Head of caudate nucleus (tissue), 42 donors: ENCODE measurements around the gene MB21D2.
"Not testable (repeated sequence)": the region's sequence is repeated elsewhere in the genome, so short reads cannot be mapped to it uniquely, and the experiment has no call there.

Experiments used
- DNase-seq, 42 donors: peaks; one replicate each; pipeline versions ENCODE4 v3.0.0 to v3.0.0-alpha.2; 2020 to 2021; ENCODE audit warnings: mixed read lengths in 7 of 42
- intact Hi-C: fragments of 100-400 bp; cut with DNase I; formaldehyde crosslinking; loops from one replicate; pipeline ENCODE4 v1.15.0; 2022

MB21D2 gene

DNA sequence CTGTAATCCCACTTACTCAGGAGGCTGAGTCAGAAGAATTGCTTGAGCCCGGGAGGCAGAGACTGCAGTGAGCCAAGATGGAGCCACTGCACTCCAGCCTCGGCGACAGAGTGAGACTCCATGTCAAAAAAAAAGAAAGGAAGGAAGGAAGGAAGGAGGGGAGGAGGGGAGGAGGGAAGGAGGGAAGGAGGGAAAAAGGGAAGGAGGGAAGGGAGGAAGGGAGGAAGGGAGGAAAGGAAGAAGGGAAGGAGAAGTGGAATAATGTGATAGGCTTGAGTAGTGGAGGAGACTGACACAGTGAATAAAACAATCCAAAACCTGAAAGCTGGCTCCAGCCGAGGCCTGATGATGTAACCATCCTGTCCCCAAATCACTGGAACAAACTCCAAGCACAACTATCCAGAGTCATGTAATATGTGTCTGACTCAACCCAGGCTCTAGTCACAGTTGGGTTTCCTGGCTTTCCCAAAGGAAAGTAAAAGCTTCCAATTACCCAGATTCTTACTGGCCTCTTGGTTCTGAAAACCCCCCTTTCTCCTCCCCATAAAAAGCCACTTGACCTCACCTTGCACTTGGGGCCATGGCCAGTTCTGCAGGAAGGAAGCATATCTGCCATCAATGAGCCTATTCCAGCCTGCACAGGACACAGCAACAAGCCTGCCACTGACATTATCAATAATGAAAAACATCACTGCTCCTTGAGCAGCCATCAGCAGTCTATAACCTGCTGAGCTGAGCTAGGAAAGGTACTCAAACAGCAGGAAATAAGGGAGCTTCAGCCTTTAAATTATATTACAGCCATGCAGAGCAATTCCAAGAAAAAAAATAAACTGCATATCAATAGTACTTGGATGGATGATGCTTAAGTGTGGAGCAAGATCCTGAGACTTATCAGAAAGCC lies 48.3 kb downstream of the MB21D2 start:
- DNase-seq = no peak
- intact Hi-C loops = no loop called here

DNA sequence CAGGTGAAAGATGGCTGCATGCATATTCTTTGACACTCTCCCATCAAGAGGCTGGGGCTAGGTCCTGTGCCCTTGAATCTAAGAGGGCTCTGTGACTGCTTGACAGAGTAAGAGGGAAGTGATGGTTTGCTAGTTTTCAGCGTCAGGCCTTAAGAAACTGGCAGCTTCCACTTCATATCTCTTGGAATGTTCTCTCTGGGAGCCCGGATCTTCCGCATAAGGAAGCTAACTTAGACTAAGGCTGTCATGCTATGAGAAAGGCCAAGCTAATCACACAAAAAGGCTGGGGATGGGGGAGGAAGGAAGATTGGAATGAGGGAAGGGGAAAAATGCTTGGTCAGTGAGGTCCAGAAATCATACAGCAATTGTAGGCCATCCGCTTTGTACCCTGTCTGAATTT lies 50.0 kb downstream of the MB21D2 start:
- intact Hi-C loops = no loop called here
- DNase-seq = no peak

DNA sequence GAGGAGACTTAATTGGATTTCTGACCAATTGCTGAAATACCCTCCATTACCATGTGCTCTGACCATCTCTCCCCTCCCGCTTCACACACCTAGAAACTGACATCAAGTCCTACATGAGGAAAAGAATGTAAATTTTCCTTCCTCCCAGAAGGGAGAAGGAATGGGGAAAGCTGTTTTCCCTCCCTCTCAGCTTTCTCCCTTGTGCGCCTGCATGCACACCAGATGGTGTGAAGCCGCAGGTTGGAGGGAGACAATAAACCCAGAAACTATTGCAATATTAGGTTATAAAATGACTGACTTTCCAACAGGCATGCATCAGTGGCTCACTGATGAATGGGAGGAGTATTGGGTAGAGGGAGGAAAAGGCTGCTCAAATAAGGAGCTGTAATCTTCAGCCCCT lies 50.9 kb downstream of the MB21D2 start:
- DNase-seq = no peak
- intact Hi-C loops = no loop called here

DNA sequence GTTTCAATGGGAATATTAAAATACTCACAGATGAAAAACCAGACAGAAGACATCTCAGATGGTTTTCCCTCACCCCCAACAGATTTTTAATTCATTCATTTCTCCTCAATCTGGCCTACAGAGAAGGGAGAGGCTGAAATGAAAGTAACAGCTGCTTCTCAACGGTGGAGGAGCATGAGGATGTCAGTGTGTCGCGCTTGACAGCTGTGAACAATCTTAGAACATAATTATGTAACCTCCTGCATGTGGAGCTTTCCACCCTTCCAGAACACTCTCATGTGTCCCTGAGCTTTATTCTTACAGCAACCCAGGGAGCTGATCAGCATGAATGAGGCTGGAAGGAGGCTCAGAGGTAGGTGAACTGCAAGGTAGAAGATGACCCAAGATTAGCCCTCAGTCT lies 52.7 kb downstream of the MB21D2 start:
- DNase-seq = peak in 30 of 42 donors; percentile 10 to 78 (median 44)
- intact Hi-C loops = no loop called here

DNA sequence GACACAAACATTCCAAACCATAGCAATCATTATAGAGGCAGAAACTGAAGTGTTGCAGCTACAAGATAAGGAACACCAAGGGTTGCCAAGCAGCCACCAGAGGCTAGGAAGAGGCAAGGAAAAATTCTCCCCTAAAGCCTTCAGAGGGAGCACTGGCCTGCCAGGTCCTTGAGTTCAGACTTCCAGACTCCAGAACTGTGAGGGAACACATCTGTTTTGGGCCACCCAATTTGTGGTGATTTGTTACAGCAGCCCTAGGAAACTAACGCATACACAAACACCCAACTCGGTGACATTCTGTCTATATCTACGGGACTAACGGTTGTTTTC lies 54.6 kb downstream of the MB21D2 start:
- intact Hi-C loops = no loop called here
- no peak for DNase-seq

DNA sequence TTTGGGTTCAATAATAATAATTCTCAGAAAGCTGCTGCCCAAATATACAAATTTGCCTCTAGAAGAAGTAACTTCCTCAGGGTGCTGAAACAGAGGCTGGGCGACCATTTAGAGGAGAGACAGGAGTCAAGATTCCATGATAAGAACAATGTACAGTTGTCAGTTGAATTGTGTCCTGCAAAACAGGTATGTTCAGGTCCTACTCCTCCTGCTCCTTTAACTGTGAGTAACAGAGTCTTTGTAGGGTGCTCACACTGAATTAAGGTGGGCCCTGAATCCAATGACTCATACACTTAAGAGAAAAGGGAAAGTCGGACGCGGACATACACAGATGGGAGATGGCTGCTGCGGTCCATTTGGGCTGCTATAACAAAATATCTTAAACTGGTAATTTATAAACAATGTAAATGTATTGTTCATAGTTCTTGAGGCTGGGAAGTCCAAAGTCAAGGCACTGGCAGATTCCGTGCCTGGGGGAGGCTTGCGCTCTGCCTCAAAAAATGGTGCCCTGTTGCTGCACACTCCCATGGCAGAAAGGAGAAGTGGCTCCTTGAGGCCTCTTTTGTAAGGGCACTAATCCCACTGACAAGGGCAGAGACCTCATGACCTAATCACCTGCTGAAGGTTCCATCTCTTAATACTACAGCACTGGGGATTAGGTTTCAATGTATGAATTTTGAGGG lies 55.1 kb downstream of the MB21D2 start:
- no peak for DNase-seq
- intact Hi-C loops = no loop called here

DNA sequence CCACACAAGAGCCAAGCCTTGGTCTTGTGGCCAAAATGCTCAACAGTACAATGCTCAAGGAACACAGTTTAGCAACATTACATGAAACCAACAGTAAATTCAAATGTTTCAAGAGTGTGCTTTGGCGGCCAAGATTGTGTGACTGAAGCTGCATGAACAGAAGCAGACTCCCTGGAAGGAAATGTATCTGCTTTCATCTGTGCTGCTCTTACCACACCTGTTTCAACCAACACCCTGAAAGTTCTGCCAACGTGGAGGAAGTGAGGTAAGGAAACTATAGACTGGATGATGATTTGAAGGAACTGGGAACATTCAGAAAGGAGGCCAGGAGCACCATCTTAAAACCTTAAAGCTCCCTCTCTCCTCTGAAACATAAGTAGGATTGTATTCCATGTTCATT lies 55.7 kb downstream of the MB21D2 start:
- intact Hi-C loops = no loop called here
- DNase-seq = no peak

DNA sequence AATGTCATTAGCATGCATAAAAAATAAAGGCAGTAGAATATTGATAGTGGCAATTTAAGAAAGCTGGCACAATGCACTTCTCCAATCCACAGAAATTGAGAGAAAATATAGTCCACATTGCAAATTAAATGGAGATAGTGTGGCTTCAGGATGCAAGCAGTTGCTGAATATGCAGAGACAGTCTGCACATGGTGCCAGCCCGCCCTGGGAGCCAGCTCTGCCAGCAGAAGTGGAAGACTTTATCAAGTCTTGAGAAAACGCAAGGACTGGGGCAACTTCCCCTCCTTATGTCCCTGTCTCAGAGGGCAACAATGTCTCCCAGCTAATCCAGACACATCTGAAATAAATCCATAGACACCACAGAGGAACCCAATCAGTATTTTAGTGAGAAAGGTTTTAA lies 57.2 kb downstream of the MB21D2 start:
- intact Hi-C loops = no loop called here
- DNase-seq = peak in 2 of 42 donors; percentile 6 to 30

DNA sequence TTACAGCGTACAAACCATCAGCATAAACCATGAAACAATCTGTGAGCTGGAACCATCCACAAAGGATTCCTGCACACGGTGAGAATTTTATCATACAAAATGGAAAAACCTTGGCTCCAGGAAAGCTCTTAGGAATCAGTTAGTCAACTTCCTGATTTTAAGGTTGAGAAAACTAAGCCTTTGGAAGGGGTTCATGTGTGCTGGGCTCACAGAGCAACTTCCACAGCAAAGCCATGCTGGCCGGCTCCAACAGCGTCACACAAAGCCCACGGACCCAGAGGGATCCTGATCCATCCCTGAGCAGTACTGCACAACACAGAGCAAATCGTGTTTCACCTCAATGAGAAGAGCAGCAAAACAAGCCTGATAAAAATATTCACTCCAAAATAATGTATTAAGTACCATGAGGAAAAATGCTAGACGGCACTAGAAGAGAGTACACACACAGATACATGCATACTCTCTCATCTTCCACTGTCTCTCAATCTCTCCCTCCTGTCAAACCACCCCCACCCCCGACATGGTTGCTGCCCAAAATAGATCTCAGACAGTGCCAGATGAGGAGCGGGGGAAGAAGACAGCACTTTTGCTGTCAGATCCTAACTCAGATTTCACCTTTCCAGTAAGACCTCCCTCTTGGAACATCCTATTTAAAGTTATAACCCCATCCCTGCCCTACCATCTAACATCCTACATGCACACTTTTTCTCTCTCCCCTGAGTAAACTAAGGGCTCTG lies 58.6 kb downstream of the MB21D2 start:
- peak in 23 of 42 donors; percentile 4 to 71 (median 37) for DNase-seq
- intact Hi-C loops = no loop called here

DNA sequence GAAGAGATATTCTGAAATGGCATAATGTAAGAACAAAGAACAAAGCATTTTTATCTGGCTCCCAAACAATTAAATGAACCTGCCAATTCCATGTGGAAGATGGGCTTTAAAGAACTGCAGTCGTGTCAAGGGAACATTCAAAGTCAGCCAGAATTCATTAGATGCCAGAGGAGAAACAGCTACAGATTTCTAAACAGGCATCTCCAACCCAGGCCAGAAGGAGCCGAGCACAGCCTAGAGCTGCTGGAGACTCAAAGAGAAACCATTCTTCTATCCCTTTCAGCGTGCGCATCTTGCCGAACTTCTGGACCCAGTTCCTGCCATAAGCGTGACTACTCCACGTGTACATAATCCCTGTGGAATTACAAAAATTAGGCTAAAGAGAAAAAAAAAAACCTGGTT lies 60.4 kb downstream of the MB21D2 start:
- intact Hi-C loops = no loop called here

DNA sequence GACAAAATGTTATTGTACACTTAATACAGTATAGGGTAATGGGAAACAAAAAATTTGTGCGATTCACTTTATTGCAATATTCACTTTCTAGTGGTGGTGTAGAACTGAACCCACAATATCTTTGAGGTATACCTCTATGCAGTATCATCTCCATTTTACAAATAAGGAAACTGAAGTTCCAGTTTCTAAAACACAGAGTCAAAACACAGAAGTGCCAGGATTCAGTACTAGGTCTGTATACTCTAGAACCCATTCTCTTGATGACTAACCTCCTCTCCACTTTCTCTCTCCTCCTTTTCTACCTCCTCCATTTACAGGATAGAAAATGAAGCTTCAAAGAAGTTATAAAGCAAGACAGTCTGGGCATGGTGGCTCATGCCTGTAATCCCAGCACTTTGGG lies 62.2 kb downstream of the MB21D2 start:
- intact Hi-C loops = no loop called here
- no peak for DNase-seq

More for the DNA sequence above, 60.4 kb downstream of the MB21D2 start:
- peak in 12 of 42 donors; percentile 7 to 52 (median 18) for DNase-seq

DNA sequence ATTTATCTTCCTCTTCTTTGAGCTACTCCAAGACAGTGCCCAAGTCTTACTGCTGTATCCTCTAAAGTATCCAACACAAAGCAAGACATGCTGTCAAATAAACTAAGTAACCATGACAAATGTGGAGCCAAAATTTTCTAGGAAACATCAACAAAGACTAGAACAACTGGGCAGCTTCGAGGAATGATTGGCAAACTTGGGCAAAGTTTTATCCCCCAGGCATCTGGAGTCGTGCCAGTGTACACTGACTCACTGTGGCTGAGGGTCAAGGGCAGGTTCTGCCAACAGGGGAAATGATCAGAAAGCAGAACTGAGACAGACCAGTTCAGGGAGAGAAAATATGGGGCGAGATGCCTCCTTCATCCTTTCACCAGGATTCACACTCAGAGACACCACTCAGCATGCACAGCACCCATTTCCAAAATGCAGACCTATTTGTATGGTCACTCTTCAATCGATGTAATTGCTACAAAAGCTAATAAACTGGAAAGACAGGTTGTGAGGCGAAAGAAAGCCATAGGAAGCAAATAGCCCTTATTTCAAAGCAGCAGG lies 65.8 kb downstream of the MB21D2 start:
- DNase-seq = peak in 27 of 42 donors; percentile 7 to 82 (median 43)
- intact Hi-C loops = no loop called here

DNA sequence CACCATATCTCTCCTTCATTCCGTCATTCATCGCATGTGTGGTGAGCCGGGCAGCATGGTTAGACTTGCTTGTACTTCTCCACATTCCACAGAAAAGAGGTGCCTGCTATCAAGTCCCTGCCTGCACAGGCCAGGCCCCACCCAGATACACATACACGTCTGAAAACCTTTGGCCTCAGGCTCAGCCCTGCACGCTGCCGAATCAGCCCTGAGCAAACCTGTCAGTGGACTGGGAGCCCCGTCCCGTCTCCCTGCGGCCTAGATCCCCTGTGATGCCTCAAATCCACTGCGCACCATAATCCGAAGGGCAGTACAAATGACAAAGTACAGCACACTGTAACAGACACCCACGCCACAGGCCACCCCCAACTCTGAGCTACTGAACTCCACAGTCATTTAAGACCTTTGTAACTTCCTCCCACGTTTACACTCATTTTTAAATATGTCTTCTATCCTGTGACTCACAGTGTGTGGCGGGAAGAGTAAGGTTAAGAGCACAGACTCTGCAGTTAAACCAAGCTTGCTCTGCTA lies 67.1 kb downstream of the MB21D2 start:
- intact Hi-C loops = no loop called here
- DNase-seq = peak in 40 of 42 donors; percentile 3 to 87 (median 54)

DNA sequence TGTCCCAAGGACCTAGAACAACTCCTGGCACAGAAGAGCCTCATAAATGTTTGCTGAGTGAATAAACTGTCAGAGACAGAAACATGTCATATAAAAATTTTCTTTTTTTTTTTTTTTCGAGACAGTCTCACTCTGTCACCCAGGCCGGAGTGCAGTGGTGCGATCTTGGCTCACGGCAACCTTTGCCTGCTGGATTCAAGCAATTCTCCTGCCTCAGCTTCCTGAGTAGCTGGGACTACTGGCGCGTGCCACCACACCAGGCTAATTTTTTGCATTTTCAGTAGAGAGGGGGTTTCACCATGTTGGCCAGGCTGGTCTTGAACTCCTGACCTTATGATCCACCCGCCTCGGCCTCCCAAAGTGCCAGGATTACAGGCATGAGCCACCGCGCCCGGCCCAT lies 67.8 kb downstream of the MB21D2 start:
- intact Hi-C loops, DNase-seq: not testable (repeated sequence)

DNA sequence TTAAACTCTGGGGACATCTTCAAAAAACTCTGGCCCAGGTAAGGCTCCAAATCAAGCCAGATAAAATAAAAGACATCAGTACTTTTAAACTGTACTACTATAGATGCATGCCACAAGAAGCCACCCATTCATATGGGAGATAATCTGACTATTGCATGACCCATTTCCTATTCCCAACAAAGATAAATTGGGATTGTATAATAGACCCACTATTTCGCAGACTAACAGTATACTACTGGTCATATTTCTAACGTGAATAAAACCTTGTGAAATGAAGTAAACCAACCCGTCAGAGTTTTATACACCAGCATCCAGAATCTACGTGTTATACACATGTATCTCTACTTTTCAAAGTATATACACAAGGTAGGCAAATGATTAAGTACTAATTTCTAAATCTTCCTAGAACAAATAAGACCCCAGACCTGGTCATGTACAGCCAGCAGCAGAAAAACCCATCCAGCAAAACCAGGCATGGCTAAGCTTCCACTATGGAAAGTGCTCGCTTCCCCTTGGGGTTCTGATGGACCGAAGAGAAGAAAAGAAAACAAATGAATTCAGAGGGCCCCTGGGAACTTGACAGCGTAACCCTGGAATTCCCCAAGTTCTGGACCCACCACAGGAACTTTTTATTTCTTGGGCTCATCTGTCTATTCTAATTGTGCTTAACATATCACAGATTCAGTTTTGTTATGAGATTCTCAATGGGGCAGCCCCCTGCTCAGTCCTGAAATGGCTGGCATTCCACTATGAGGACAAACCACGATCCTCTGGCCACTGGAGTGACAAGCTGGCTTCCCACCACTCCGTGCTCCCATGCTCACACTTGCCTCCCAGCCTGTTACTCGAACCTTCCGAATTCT lies 69.1 kb downstream of the MB21D2 start:
- no peak for DNase-seq
- intact Hi-C loops = no loop called here

DNA sequence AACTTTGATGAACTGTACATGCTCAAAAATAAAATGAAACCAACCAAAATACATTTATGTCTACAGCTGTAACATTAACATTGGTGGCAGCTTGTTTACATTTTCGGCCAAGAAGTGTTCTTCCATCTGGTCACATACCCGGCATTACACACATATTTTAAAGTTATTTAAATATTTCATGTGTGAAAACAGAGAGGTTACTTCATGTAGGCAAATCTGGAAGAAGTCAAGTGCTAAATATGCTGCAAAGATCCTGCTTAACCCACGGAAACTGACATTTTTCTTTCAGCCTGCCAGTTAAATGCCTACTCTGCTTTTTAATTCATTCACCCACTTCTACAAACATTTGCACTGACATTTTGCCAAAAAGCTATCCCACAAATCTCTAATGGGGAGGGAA lies 69.7 kb downstream of the MB21D2 start:
- peak in 4 of 42 donors; percentile 19 to 46 (median 24) for DNase-seq
- intact Hi-C loops = no loop called here

DNA sequence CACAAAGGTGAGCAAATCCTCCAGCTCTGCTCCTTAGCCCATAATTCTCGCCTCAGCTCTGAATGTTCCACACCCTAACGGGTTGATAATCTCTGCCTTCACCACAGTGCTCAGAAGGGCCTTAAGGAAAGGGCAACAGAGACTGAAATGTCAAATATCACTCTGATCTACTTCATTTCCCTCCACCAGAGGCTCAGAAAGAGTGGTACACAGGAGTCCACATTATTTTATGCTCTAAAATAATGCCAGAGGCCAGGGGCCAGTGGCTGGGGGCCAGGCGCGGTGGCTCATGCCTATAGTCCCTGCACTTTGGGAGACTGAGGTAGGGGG lies 72.2 kb downstream of the MB21D2 start:
- no peak for DNase-seq
- intact Hi-C loops = no loop called here

DNA sequence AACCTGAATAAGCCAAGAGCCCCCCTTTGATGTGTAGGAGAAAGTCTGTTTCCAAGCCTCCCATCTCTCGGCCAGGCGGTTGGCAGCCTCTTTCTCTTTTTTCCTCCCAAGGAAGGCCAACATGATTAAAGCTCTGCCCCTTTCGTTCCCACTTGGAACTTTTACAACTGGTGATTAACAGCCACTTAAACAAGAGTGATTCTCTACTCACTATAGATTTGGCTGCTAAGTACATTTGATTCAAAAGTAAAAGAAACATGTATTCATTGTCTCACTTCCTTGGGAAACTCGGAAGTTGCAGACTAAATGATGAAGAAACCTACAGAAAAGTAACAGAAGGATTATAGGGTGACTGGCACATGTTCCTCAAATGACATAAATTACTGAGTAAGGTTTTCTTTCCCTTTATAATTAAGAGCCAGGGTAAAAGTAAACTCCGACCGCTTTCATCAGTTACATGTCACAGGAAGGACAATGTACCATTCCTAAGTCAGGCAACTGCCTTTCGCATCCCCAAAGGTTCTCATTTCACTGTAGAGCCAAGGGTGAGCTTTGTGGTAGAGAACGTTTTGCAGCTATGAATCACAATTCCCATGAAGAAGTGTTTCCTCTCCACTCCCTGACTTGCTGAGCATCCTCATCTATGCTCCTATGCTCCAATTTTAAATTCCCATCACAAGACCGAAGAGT lies 72.7 kb downstream of the MB21D2 start:
- DNase-seq = no peak
- intact Hi-C loops = no loop called here
